Measurements from ENCODE around the gene PLCD1.

Gene PLCD1

GRCh38 chr3:38029400-38030125, at the start of gene PLCD1:
Gene PLCD1, minus strand, starts transcription at chr3:38029642. Its CDS starts 103 bp downstream, at chr3:38029539.
- TF ChIP-seq CTCF (IDR thresholded peaks at IDR 0.05) = no peak

- TF ChIP-seq CTCF (IDR thresholded peaks at IDR 0.05) = no peak
Observed at GRCh38 chr3:38070013-38070412, 40.6 kb upstream of the PLCD1 start.

GRCh38 chr3:38067508-38068233, 38.2 kb upstream of the PLCD1 start:
- TF ChIP-seq CTCF (IDR thresholded peaks at IDR 0.05) = no peak

GRCh38 chr3:38062809-38063208, 33.4 kb upstream of the PLCD1 start:
- TF ChIP-seq CTCF (IDR thresholded peaks at IDR 0.05) = no peak

- no peak for TF ChIP-seq CTCF (IDR thresholded peaks at IDR 0.05)
Observed at GRCh38 chr3:38059591-38059990, 30.1 kb upstream of the PLCD1 start.

- TF ChIP-seq CTCF (IDR thresholded peaks at IDR 0.05) = no peak
Observed at GRCh38 chr3:38059148-38059547, 29.7 kb upstream of the PLCD1 start.

- TF ChIP-seq CTCF (IDR thresholded peaks at IDR 0.05) = no peak
Observed at GRCh38 chr3:38054499-38055001, 25.1 kb upstream of the PLCD1 start.
